Fibroblast of villous mesenchyme (primary cell): ENCODE data around the gene GSTM3. TPM values are rescaled to one million over a fixed set of nuclear protein-coding genes. Genes with fewer than 3 reads are reported as not detected.
"Not testable (repeated sequence)": the region's sequence is repeated elsewhere in the genome, so short reads cannot be mapped to it uniquely, and the experiment has no call there.

Experiments used
- DNase-seq: peaks from one replicate; pipeline ENCODE4 v3.0.0-alpha.2; 2010; ENCODE audit warnings: low read depth
- H3K4me3 ChIP-seq: 2 replicates; pipeline ENCODE4 v1.5.1; 2011; ENCODE audit warnings: low read depth, mild to moderate bottlenecking, low read length
- total RNA-seq: library from RNA; depleted of rRNA; stranded (reverse); fragments of >200 nt; gene quantifications from 2 replicates; pipeline ENCODE4 v1.2.3, GENCODE V29; 2012
- TF ChIP-seq, protein P1 (sequence below): IDR thresholded peaks from 2 replicates; pipeline ENCODE4 v1.5.1; 2012; ENCODE audit warnings: low read depth, mild to moderate bottlenecking, low read length; ENCODE audit not compliant: insufficient read depth

GSTM3 gene
- total RNA-seq, 1 donor, result 104 TPM

DNA sequence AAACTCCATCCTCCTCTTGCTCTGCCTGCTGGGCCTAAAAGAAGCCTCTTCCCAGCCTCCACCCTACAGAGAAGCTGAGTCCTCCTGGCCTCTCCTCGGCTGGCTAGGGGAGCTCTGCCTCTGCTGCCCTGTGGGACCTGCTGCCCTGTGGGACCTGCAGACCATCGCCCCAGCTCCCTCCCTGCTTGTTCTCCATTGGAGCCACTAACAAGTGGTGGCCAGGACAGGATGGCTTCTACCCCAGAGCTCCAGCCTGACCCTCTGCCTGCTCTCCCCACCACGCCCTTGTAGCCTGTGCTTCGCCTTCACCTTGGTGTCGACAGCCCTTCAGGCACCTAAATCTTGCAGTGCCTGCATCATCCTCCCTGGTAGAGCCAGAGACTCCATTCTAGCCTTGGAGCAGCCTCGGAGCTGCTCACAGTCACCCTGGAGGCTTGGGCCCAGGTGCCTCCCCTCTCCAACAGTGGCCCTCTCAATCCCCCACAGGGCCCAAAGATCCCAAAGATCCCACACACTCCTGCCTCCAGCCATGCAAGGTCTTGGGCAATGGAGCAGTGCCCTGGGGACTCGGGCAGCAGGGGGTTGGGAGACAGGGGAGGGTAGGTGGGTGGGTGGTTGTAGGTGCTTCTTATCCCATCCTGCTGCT, 19.9 kb upstream of the GSTM3 start:
- DNase-seq, result no peak
- TF ChIP-seq, protein P1, sequence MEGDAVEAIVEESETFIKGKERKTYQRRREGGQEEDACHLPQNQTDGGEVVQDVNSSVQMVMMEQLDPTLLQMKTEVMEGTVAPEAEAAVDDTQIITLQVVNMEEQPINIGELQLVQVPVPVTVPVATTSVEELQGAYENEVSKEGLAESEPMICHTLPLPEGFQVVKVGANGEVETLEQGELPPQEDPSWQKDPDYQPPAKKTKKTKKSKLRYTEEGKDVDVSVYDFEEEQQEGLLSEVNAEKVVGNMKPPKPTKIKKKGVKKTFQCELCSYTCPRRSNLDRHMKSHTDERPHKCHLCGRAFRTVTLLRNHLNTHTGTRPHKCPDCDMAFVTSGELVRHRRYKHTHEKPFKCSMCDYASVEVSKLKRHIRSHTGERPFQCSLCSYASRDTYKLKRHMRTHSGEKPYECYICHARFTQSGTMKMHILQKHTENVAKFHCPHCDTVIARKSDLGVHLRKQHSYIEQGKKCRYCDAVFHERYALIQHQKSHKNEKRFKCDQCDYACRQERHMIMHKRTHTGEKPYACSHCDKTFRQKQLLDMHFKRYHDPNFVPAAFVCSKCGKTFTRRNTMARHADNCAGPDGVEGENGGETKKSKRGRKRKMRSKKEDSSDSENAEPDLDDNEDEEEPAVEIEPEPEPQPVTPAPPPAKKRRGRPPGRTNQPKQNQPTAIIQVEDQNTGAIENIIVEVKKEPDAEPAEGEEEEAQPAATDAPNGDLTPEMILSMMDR, result no peak
- no peak overlapping the region for H3K4me3 ChIP-seq

DNA sequence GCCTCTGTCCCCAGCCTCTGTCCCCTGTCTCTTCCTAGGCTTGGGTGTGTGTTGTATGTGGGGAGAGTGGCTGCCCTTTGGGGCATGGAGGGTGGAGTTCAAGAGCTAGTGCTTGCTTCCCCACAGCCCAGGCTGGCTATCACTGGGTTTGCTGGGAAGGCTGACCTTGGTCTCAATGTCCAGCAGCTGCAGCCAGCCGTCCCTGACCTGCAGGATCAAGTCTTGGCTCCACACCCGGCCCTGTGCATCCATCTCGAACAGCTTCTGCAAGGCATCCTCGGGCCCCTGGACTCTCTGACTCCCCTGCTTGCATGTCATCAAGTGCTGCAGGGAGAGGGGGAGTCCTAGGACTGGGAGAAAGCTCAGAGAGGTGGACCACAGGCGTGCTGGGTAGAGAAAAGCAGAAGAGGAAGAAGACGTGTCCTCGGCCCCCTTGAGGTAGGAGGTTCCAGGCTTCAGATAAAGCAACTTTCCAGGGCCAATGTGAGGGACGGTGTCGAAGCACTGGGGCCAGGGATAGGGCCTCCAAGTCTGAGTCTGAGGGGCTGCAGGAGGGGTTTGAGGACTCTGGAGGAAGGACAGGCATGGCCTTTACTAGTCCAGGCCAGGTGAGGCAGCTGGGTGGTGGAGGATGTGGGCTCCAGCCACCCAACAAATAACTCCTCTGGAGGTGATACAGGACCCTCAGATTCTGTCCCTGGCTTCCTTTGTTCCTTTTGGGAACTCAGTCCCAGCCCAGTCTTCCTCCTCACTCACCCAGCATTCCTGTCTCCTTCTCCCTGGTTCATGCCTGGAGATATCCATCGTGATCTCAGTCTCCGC, 18.9 kb upstream of the GSTM3 start:
- no peak for DNase-seq
- TF ChIP-seq, protein P1, result no peak
- H3K4me3 ChIP-seq, result no peak overlapping the region

DNA sequence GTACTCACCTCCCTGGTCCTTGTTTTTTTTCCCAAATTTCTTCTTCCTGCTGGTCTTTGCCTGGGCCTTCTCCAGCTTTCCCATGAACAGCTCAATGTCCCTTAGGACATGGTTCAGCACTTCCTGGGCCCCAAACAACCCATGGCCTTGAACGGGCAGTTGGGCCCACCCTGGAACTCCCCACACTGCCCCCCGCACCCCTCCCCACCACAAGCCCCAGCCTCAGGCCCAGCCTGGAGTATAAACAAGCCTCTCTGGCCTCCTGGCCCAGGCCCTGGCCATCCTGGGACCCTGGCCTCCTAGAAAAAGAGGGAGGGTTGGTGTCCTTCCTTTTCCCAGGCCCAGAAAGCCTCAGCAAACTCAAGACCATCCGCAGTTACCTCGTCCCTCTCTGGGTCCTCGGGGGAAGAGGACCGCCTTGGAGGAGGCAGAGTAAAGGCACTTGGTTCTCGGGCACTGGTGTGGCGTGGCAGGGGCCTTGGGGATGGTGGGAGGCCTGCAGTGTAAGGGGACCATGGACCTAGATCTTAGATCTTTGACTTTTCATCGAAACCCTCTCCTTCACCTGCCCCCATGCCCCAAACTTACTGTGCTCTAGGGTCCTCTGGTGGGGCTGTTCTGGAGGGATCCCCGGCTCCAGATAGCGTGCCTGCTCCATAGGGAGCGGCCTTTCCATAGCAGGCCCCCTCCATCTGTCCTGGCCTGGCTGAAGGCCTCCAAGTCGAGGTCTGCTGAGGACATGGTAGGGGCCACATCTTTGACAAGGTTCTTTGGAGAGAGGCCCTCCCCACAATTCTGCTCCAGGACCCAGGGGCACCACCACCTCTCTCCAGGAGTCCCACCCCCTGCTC, 17.3 kb upstream of the GSTM3 start:
- no peak overlapping the region for H3K4me3 ChIP-seq
- DNase-seq, result no peak
- TF ChIP-seq, protein P1, result no peak

DNA sequence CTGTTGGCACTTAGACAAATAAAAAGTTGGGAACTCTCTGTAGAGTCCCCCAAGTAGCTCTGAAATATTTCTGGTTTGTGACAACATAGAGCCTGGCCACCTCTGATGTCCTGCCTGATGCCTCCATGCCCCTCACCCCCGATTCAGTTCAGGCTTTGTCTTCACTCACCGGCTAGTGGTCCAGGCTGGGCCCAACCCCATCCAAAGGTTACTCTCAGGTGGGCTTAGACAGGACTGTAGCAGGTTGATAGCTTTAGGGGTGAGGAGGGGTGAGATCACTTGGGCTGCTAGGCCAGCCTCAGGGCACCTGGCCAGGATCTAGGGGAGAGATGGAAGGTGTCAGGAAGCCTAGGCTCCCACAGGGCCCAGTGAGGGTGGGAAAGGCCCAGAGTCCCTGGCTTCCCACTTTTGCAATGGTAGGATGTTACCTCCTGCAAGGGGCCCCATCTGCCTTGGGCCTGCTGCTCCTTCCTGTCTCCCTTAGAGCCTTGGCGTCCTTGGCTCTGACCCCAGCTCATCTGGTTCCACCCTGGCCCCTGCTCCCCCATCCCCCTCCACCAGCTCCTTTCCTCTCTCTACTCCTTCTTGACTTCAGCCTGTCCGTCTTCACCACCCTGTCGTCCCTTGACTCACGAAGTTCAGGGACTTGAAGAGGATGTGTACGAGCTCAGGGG, 16.1 kb upstream of the GSTM3 start:
- TF ChIP-seq, protein P1, result no peak
- no peak for DNase-seq
- H3K4me3 ChIP-seq, result no peak overlapping the region

DNA sequence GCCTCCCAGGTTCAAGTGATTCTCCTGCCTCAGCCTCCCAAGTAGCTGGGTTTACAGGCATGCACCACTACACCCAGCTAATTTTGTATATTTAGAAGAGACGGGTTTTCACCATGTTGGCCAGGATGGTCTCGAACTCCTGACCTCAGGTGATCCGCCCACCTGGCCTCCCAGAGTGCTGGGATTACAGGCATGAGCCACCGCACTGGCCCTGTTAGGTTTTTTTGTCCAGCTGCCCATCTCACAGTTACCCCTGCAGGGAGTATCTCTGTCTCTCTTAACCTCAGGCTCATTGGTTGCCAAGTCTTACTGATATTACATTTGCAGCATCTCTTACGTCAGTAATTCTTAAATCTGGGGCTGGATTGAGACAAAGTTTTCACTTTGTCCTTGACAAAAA, 15.5 kb upstream of the GSTM3 start:
- not testable (repeated sequence) for H3K4me3 ChIP-seq, DNase-seq

DNA sequence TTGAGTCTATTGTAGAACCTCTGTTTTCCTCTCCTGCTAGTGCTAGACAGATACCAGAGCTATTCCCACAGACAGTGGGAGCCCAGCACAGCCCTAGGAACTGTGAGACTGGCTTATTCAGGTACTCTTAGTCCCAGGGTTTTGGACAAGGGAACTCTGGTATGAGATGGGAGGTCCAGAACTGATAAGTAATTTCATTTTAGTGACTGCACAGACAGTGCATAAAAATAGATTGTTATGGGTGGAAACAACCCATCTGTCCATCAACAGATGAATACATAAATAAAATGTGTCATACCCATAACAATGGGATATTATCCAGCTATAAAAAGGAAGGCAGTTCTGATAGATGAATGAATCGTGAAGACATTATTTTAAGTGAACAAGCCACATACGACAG, 13.9 kb upstream of the GSTM3 start:
- no peak overlapping the region for H3K4me3 ChIP-seq
- no peak for DNase-seq
- TF ChIP-seq, protein P1, result no peak
